BJ (cell line): ENCODE results near the gene SEMA3B. TPM values are rescaled to one million over a fixed set of nuclear protein-coding genes. Genes with fewer than 3 reads are reported as not detected.
"Not testable (repeated sequence)": the region's sequence is repeated elsewhere in the genome, so short reads cannot be mapped to it uniquely, and the experiment has no call there.

Experiments
- CTCF ChIA-PET: fragments of 350-600 bp; formaldehyde crosslinking; extraction: SDS; loops from one replicate; lab custom pipeline; 2021; ENCODE audit warnings: antibody characterized with exemption, inconsistent platforms; lab: Yijun Ruan, JAX
- POLR2A ChIA-PET: fragments of 300-600 bp; sonication (Branson Sonifier 250); formaldehyde crosslinking; extraction: SDS; loops from one replicate; lab custom pipeline; 2021; ENCODE audit warnings: antibody characterized with exemption; lab: Charles Lee
- DNase-seq: peaks from one replicate; pipeline ENCODE4 v3.0.0-alpha.2; 2011; ENCODE audit warnings: low read depth
- H3K27me3 ChIP-seq: 2 replicates; pipeline ENCODE4 v1.6.0; 2011; ENCODE audit warnings: low read length; ENCODE audit not compliant: control insufficient read depth, insufficient read depth
- H3K36me3 ChIP-seq: 2 replicates; pipeline ENCODE4 v1.5.1; 2011; ENCODE audit warnings: low read length; ENCODE audit not compliant: control insufficient read depth, insufficient read depth
- H3K4me3 ChIP-seq: 2 replicates; pipeline ENCODE4 v1.5.1; 2011; ENCODE audit warnings: low read depth, mild to moderate bottlenecking, control low read depth, low read length
- polyA plus RNA-seq: library from polyadenylated mRNA; depleted of rRNA; stranded (reverse); fragments of >200 nt; gene quantifications from 2 replicates; pipeline ENCODE4 v1.2.3, GENCODE V29; 2011
- TF ChIP-seq, protein P1 (sequence below): IDR thresholded peaks from 2 replicates; pipeline ENCODE4 v1.5.1; 2011; ENCODE audit warnings: low read depth, mild to moderate bottlenecking, control low read depth, inconsistent platforms, low read length, moderate library complexity; ENCODE audit not compliant: insufficient read depth

The SEMA3B gene
- polyA plus RNA-seq, 1 experiment, result 59.0 TPM

GRCh38 chr3:50260027-50260941 is 8.7 kb upstream of the SEMA3B start:
- Histone ChIP-seq H3K27me3 (no peaks in the 10 kb centered on the region), H3K4me3 (peak overlapping the region; percentile 51), H3K36me3 (peaks cover 29% of the 10 kb centered on the region)
- ChIA-PET CTCF (interaction anchor here (0.6 to 13.0 kb wide), 25 partner anchors 9 to 77 kb away, joined by 3 to 114 read pairs (median 5); partner anchors contain the start of genes IFRD2, LSMEM2, SEMA3B and TUSC2), POLR2A (interaction anchor here (1.0 kb wide), 1 partner anchor 25 kb away, joined by 4 read pairs; no protein-coding TSS in a partner anchor)
- DNase-seq, result no peak
- TF ChIP-seq, protein P1, sequence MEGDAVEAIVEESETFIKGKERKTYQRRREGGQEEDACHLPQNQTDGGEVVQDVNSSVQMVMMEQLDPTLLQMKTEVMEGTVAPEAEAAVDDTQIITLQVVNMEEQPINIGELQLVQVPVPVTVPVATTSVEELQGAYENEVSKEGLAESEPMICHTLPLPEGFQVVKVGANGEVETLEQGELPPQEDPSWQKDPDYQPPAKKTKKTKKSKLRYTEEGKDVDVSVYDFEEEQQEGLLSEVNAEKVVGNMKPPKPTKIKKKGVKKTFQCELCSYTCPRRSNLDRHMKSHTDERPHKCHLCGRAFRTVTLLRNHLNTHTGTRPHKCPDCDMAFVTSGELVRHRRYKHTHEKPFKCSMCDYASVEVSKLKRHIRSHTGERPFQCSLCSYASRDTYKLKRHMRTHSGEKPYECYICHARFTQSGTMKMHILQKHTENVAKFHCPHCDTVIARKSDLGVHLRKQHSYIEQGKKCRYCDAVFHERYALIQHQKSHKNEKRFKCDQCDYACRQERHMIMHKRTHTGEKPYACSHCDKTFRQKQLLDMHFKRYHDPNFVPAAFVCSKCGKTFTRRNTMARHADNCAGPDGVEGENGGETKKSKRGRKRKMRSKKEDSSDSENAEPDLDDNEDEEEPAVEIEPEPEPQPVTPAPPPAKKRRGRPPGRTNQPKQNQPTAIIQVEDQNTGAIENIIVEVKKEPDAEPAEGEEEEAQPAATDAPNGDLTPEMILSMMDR, result peak; percentile 67

DNA sequence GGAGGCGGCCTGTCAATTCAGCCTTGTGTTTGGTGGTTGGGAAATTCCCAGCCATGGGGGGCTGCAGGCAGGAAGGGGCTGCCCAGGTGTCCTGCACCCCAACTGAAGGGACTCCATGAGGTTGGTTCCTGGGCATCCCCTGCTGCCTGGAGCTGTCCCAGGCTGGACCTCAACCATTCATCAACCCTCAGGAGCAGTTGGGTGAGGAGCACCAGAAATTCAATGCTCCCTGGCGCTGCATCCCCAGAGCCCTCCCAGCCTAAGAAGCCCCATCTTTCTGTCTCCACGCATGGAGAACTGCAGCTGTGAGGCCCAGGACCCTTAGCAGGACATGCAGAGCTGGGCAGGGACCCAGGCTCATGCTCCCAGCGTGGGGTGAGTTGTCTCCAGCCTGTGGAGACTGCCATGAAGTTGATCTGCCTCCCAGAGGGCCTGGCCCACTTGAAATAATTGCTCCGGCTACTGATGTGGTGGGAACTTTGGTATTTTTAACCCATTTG is 8.0 kb upstream of the SEMA3B start:
- Histone ChIP-seq H3K27me3 (no peaks in the 10 kb centered on the region), H3K4me3 (peak overlapping the region; percentile 51), H3K36me3 (peaks cover 26% of the 10 kb centered on the region)
- no peak for DNase-seq
- TF ChIP-seq, protein P1, result no peak
- POLR2A ChIA-PET, result no interaction called here
- CTCF ChIA-PET, result interaction anchor here (1.6 to 13.0 kb wide), 5 partner anchors 10 to 63 kb away, joined by 12 to 114 read pairs (median 51); partner anchors contain the start of gene SEMA3B

DNA sequence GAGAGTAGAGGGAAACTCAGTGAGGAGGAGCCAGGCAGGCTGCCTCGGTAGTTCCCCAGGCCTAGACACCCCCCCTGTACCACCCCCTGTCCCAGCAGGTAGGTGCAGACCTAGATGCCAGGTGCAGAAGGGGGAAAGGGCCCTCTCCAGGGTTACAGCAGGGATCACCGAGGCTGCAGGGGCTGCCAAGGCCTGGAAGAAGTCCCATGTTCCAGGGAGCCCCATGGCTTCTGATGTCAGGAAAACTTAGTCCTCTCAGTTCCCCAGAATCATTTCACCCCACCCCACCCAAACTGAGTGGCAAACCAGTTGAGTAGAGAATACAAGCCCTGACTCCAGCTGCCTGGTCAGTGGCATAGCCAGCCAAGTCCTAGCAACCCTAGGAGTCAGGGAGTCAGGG is 7.4 kb upstream of the SEMA3B start:
- H3K4me3 ChIP-seq, result no peak overlapping the region
- no peak for DNase-seq
- ChIA-PET POLR2A (no interaction called here), CTCF (interaction anchor here (3.3 to 13.0 kb wide), 4 partner anchors 10 to 63 kb away, joined by 17 to 114 read pairs (median 54); partner anchors contain the start of gene SEMA3B)
- TF ChIP-seq, protein P1, result no peak
- H3K27me3 ChIP-seq, result no peaks in the 10 kb centered on the region
- peaks cover 21% of the 10 kb centered on the region for H3K36me3 ChIP-seq

- DNase-seq, POLR2A ChIA-PET, H3K4me3 ChIP-seq, H3K27me3 ChIP-seq: not testable (repeated sequence)
- CTCF ChIA-PET, result interaction anchor here (4.9 to 13.0 kb wide), 3 partner anchors 9 to 34 kb away, joined by 51 to 114 read pairs (median 58); partner anchors contain the start of gene SEMA3B
- peaks cover 14% of the 10 kb centered on the region for H3K36me3 ChIP-seq
Measured at GRCh38 chr3:50262200-50262599, 6.7 kb upstream of the SEMA3B start.

- ChIA-PET CTCF (interaction anchor here (0.7 to 4.9 kb wide), 5 partner anchors 7 to 37 kb away, joined by 3 to 58 read pairs (median 6); partner anchors contain the start of gene SEMA3B), POLR2A (no interaction called here)
- TF ChIP-seq, protein P1, result no peak
- DNase-seq, result no peak
- H3K36me3 ChIP-seq, result peaks cover 8% of the 10 kb centered on the region
- H3K4me3 ChIP-seq, result no peak overlapping the region
- H3K27me3 ChIP-seq, result no peaks in the 10 kb centered on the region
Measured at GRCh38 chr3:50262778-50263177, 6.2 kb upstream of the SEMA3B start.
